Ureter (tissue), 1 donor: ENCODE results near the gene PGA5. TPM values are rescaled to one million over a fixed set of nuclear protein-coding genes. Genes with fewer than 3 reads are reported as not detected.
"Not testable (repeated sequence)": the region's sequence is repeated elsewhere in the genome, so short reads cannot be mapped to it uniquely, and the experiment has no call there.

Experiments
- DNase-seq: peaks from one replicate; pipeline ENCODE4 v3.0.0-alpha.2; 2020; ENCODE audit warnings: low spot score
- total RNA-seq: library from RNA; stranded (reverse); gene quantifications from one replicate; pipeline ENCODE4 v1.2.4, GENCODE V29; 2023
- donor health status: DM: yes; HTN: yes; CAD: no.

The PGA5 gene
- total RNA-seq, 1 donor from 2014 or later = not detected

- DNase-seq = not testable (repeated sequence)
Observed at GRCh38 chr11:61226457-61227137, 14.4 kb upstream of the PGA5 start.

- DNase-seq = not testable (repeated sequence)
Observed at GRCh38 chr11:61229458-61229857, 11.5 kb upstream of the PGA5 start.

GRCh38 chr11:61231033-61231432 is 9.9 kb upstream of the PGA5 start:
- not testable (repeated sequence) for DNase-seq

GRCh38 chr11:61231585-61231984 is 9.4 kb upstream of the PGA5 start:
- not testable (repeated sequence) for DNase-seq

GRCh38 chr11:61232548-61233145 is 8.3 kb upstream of the PGA5 start:
- not testable (repeated sequence) for DNase-seq

- DNase-seq = not testable (repeated sequence)
Observed at GRCh38 chr11:61237130-61237529, 3.8 kb upstream of the PGA5 start.

- not testable (repeated sequence) for DNase-seq
Observed at GRCh38 chr11:61240288-61240687, 687 bp upstream of the PGA5 start.

- DNase-seq = not testable (repeated sequence)
Observed at GRCh38 chr11:61241526-61241925, 551 bp downstream of the PGA5 start.

GRCh38 chr11:61245284-61245964 is 4.4 kb downstream of the PGA5 start:
- DNase-seq = not testable (repeated sequence)

- not testable (repeated sequence) for DNase-seq
Observed at GRCh38 chr11:61248071-61248470, 7.1 kb downstream of the PGA5 start.

GRCh38 chr11:61249201-61249600 is 8.2 kb downstream of the PGA5 start:
- not testable (repeated sequence) for DNase-seq

- DNase-seq = not testable (repeated sequence)
Observed at GRCh38 chr11:61250796-61251765, 10.1 kb downstream of the PGA5 start.

GRCh38 chr11:61252332-61252731 is 11.4 kb downstream of the PGA5 start:
- not testable (repeated sequence) for DNase-seq

- peak; percentile 60 for DNase-seq
Observed at GRCh38 chr11:61254403-61255025, 13.5 kb downstream of the PGA5 start.

- no peak for DNase-seq
Observed at GRCh38 chr11:61256710-61257482, 15.9 kb downstream of the PGA5 start.

- no peak for DNase-seq
Observed at GRCh38 chr11:61258546-61258945, 17.6 kb downstream of the PGA5 start.

GRCh38 chr11:61259363-61259762 is 18.4 kb downstream of the PGA5 start:
- DNase-seq = no peak

GRCh38 chr11:61264371-61264770 is 23.4 kb downstream of the PGA5 start:
- DNase-seq = no peak

- DNase-seq = no peak
Observed at GRCh38 chr11:61264795-61265194, 23.8 kb downstream of the PGA5 start.

GRCh38 chr11:61265357-61265756 is 24.4 kb downstream of the PGA5 start:
- DNase-seq = no peak
